ENCODE data around the gene TMEM87B. TPM values are rescaled to one million over a fixed set of nuclear protein-coding genes. Genes with fewer than 3 reads are reported as not detected.

The TMEM87B gene
- total and polyA plus RNA-seq, 8 donors = 4.7 to 21.7 (median 11.6) TPM

- H3K4me1 ChIP-seq = no peaks in the 10 kb centered on the region
- intact Hi-C loops (cut with DNase I) = no loop called here
- ATAC-seq (no peak), DNase-seq (no peak), FAIRE-seq (no peak)
- no peak for TF ChIP-seq CTCF (IDR thresholded peaks at IDR 0.05)
- H3K4me3 ChIP-seq = no peak overlapping the region
- H3K9me3 ChIP-seq = no peaks in the 10 kb centered on the region
- no peaks in the 10 kb centered on the region for H3K36me3 ChIP-seq
- no peaks in the 10 kb centered on the region for H3K27me3 ChIP-seq
- 78 to 81% methylated on average over 4 of the region's 4 CpGs for WGBS, 2 donors
- H3K27ac ChIP-seq = no peak overlapping the region
These were observed 110.2 kb downstream of the TMEM87B start for GRCh38 chr2:112165296-112165695.

- H3K9me3 ChIP-seq = no peaks in the 10 kb centered on the region
- FAIRE-seq (no peak), DNase-seq (no peak), ATAC-seq (no peak)
- H3K4me1 ChIP-seq = no peaks in the 10 kb centered on the region
- TF ChIP-seq CTCF (IDR thresholded peaks at IDR 0.05) = no peak
- no peak overlapping the region for H3K27ac ChIP-seq
- no peak overlapping the region for H3K4me3 ChIP-seq
- no peaks in the 10 kb centered on the region for H3K27me3 ChIP-seq
- intact Hi-C loops (cut with DNase I) = no loop called here
- WGBS, 2 donors = 58 to 69% methylated on average over 14 of the region's 14 CpGs
- H3K36me3 ChIP-seq = no peaks in the 10 kb centered on the region
These were observed 111.9 kb downstream of the TMEM87B start for GRCh38 chr2:112166806-112167499.

- Histone ChIP-seq H3K9me3 (no peaks in the 10 kb centered on the region), H3K27me3 (no peaks in the 10 kb centered on the region), H3K4me3 (no peak overlapping the region), H3K36me3 (no peaks in the 10 kb centered on the region), H3K4me1 (no peaks in the 10 kb centered on the region), H3K27ac (no peak overlapping the region)
- intact Hi-C loops (cut with DNase I) = no loop called here
- WGBS, 2 donors = 82 to 83% methylated on average over 10 of the region's 10 CpGs
- ATAC-seq (no peak), FAIRE-seq (no peak), DNase-seq (no peak)
- TF ChIP-seq CTCF (IDR thresholded peaks at IDR 0.05) = no peak
These were observed 113.5 kb downstream of the TMEM87B start for GRCh38 chr2:112168422-112169124.

Other genes with a start within 250 kb of the TMEM87B start
- 10 to 100 TPM; 11.7 to 22.4 (median 15.8) TPM for gene ANAPC1, start 171.1 kb upstream of the TMEM87B start, total RNA-seq
- gene ANAPC1, start 171.1 kb upstream of the TMEM87B start, polyA plus RNA-seq = 1 to 10 TPM; 5.7 to 6.3 TPM
- 10 to 100 TPM in 1 of 6 donors, 1 to 10 TPM in 5; 4.5 to 13.9 (median 6.4) TPM for gene MERTK, start 156.7 kb upstream of the TMEM87B start, total RNA-seq
- 1 to 10 TPM; 2.8 to 3.5 TPM for gene MERTK, start 156.7 kb upstream of the TMEM87B start, polyA plus RNA-seq
- 1 to 10 TPM in 1 of 6 donors, under 1 TPM in 5; 0.51 to 1.8 (median 0.76) TPM for gene FBLN7, start 83.1 kb downstream of the TMEM87B start, total RNA-seq
- gene FBLN7, start 83.1 kb downstream of the TMEM87B start, polyA plus RNA-seq = 1 to 10 TPM; 1.0 to 2.8 TPM
- 1 to 10 TPM; 3.1 to 8.6 (median 4.5) TPM for gene ZC3H8, start 199.8 kb downstream of the TMEM87B start, total RNA-seq
- 1 to 10 TPM; 3.9 to 4.7 TPM for gene ZC3H8, start 199.8 kb downstream of the TMEM87B start, polyA plus RNA-seq
- 1 to 10 TPM; 5.4 to 9.3 (median 6.3) TPM for gene ZC3H6, start 220.3 kb downstream of the TMEM87B start, total RNA-seq
- 1 to 10 TPM; 2.0 to 2.4 TPM for gene ZC3H6, start 220.3 kb downstream of the TMEM87B start, polyA plus RNA-seq

Data from pancreas (tissue), 10 donors.